Smooth muscle cell (in vitro differentiated cells): ENCODE results near the gene IPO13. TPM values are rescaled to one million over a fixed set of nuclear protein-coding genes. Genes with fewer than 3 reads are reported as not detected.

Experiments
- DNase-seq: peaks from one replicate; lab custom pipeline; 2025; ENCODE audit not compliant: unreplicated experiment; lab: John Stamatoyannopoulos, UW
- H2AFZ ChIP-seq: fragments of 200-600 bp; sonication (generic); 2 replicates; pipeline ENCODE4 v1.6.0; 2016; ENCODE audit warnings: antibody characterized with exemption, low read depth, mild to moderate bottlenecking
- H3F3A ChIP-seq: fragments of 200-600 bp; sonication (generic); 2 replicates; pipeline ENCODE4 v1.6.0; 2017; ENCODE audit warnings: antibody characterized with exemption, low read depth
- H3K27ac ChIP-seq: fragments of 200-600 bp; sonication (generic); 2 replicates; pipeline ENCODE4 v1.5.1; 2016; ENCODE audit warnings: low read depth, mild to moderate bottlenecking
- H3K27me3 ChIP-seq: fragments of 200-600 bp; sonication (generic); 2 replicates; pipeline ENCODE4 v1.6.1; 2016; ENCODE audit warnings: low read depth, mild to moderate bottlenecking
- H3K36me3 ChIP-seq: fragments of 200-600 bp; sonication (generic); 2 replicates; pipeline ENCODE4 v1.5.1; 2016; ENCODE audit warnings: low read depth
- H3K4me1 ChIP-seq: fragments of 200-600 bp; sonication (generic); 2 replicates; pipeline ENCODE4 v1.5.1; 2016; ENCODE audit warnings: low read depth
- H3K4me2 ChIP-seq: fragments of 200-600 bp; sonication (generic); 2 replicates; pipeline ENCODE4 v1.6.0; 2016; ENCODE audit warnings: mild to moderate bottlenecking
- H3K4me3 ChIP-seq: fragments of 200-600 bp; sonication (generic); 2 replicates; pipeline ENCODE4 v1.5.1; 2016; ENCODE audit warnings: mild to moderate bottlenecking
- H3K79me2 ChIP-seq: fragments of 200-600 bp; sonication (generic); 2 replicates; pipeline ENCODE4 v1.6.0; 2016; ENCODE audit warnings: low read depth, mild to moderate bottlenecking
- H3K9ac ChIP-seq: fragments of 200-600 bp; sonication (generic); 2 replicates; pipeline ENCODE4 v1.6.0; 2016; ENCODE audit warnings: low read depth
- H3K9me3 ChIP-seq: fragments of 200-600 bp; sonication (generic); replicated peaks from 2 replicates; pipeline ENCODE4 v1.5.1; 2016; ENCODE audit warnings: low read depth
- H4K20me1 ChIP-seq: fragments of 200-600 bp; sonication (generic); 2 replicates; pipeline ENCODE4 v1.6.0; 2016; ENCODE audit warnings: low read depth
- CTCF ChIP-seq: fragments of 200-600 bp; sonication (generic); IDR thresholded peaks from 2 replicates; pipeline ENCODE4 v1.5.1; 2017; ENCODE audit warnings: borderline replicate concordance, mild to moderate bottlenecking, antibody characterized with exemption; ENCODE audit not compliant: insufficient read depth, poor library complexity, severe bottlenecking
- WGBS: methylation state at CpG from one replicate; pipeline ENCODE4 v1.1.7; 2016; ENCODE audit warnings: low lambda C conversion rate; 5-methylcytosine and 5-hydroxymethylcytosine counted together
- polyA plus RNA-seq: library from polyadenylated mRNA; unstranded; fragments of >200 nt; fragmentation: Nextera tagmentation; extraction: Ambion mirVana; gene quantifications from 2 replicates; pipeline ENCODE4 v1.2.1, GENCODE V29; 2016
- total RNA-seq: library from RNA; depleted of rRNA; stranded (reverse); fragments of >200 nt; gene quantifications from 2 replicates; pipeline ENCODE4 v1.2.3, GENCODE V29; 2014

IPO13 gene
- total and polyA plus RNA-seq, 2 experiments from 2014 or later = 10.4 to 21.2 TPM

- Histone ChIP-seq H3K4me1 (no peaks in the 10 kb centered on the region), H3K27ac (no peak overlapping the region), H2AFZ (no peak overlapping the region), H4K20me1 (no peaks in the 10 kb centered on the region), H3K4me2 (no peak overlapping the region), H3K9me3 (no peaks in the 10 kb centered on the region), H3K4me3 (no peak overlapping the region), H3K27me3 (no peaks in the 10 kb centered on the region), H3K79me2 (peaks cover 1% of the 10 kb centered on the region), H3K9ac (no peak overlapping the region), H3K36me3 (no peaks in the 10 kb centered on the region), H3F3A (peaks cover 3% of the 10 kb centered on the region)
- TF ChIP-seq CTCF = no peak
- no peak for DNase-seq
- WGBS = 100% methylated on average over 3 of the region's 3 CpGs
These were observed 18.6 kb downstream of the IPO13 start for GRCh38 chr1:43965316-43965715.

GRCh38 chr1:43968348-43968948 lies 21.7 kb downstream of the IPO13 start:
- Histone ChIP-seq H3K9me3 (no peaks in the 10 kb centered on the region), H3K4me1 (peaks cover 6% of the 10 kb centered on the region), H3K4me3 (no peak overlapping the region), H3K27me3 (no peaks in the 10 kb centered on the region), H3K36me3 (no peaks in the 10 kb centered on the region), H3K4me2 (no peak overlapping the region), H3K79me2 (peaks cover 9% of the 10 kb centered on the region), H3K9ac (no peak overlapping the region), H3F3A (peaks cover 3% of the 10 kb centered on the region), H2AFZ (no peak overlapping the region), H3K27ac (no peak overlapping the region), H4K20me1 (no peaks in the 10 kb centered on the region)
- DNase-seq = no peak
- no peak for TF ChIP-seq CTCF
- 86% methylated on average over 6 of the region's 6 CpGs for WGBS

- no peaks in the 10 kb centered on the region for H4K20me1 ChIP-seq
- TF ChIP-seq CTCF = no peak
- no peak overlapping the region for H3K9ac ChIP-seq
- H2AFZ ChIP-seq = no peak overlapping the region
- H3K4me2 ChIP-seq = peak overlapping the region; percentile 78
- peaks cover 12% of the 10 kb centered on the region for H3K4me1 ChIP-seq
- no peak for DNase-seq
- H3K9me3 ChIP-seq = no peaks in the 10 kb centered on the region
- no peaks in the 10 kb centered on the region for H3K36me3 ChIP-seq
- H3K4me3 ChIP-seq = peak overlapping the region; percentile 21
- peaks cover 9% of the 10 kb centered on the region for H3K79me2 ChIP-seq
- no peaks in the 10 kb centered on the region for H3K27me3 ChIP-seq
- peaks cover 5% of the 10 kb centered on the region for H3F3A ChIP-seq
- H3K27ac ChIP-seq = no peak overlapping the region
- 55% methylated on average over 7 of the region's 7 CpGs for WGBS
These were observed 22.6 kb downstream of the IPO13 start for GRCh38 chr1:43969416-43969745.
